ENCODE results near the gene SC5D.
A peak's percentile ranks its signal among the peaks of the same experiment; 100 is the strongest.

The SC5D gene

GRCh38 chr11:121292495-121293287 is at the start of gene SC5D:
Gene SC5D (plus strand): TSS chr11:121292771. CDS start chr11:121303376, 10,605 bp downstream.
- Histone ChIP-seq H3K36me3 (ENCODE audit: insufficient read depth, insufficient read length, low read length) (peaks cover 11% of the 10 kb centered on the region), H3K27me3 (ENCODE audit: insufficient read depth, insufficient read length) (no peaks in the 10 kb centered on the region), H3K4me3 (ENCODE audit: insufficient read length, low read depth) (peak within 1 kb of the TSS; percentile 93), H3K9me3 (ENCODE audit: insufficient read depth, low read length) (0 out of 2 replicates have a peak, but pooled peaks cover under 1% of the 10 kb centered on the region), H3K4me1 (ENCODE audit: insufficient read depth, insufficient read length) (no peaks in the 10 kb centered on the region), H3K9ac (ENCODE audit: insufficient read length, low read depth) (peak within 1 kb of the TSS; percentile 96)
- peak; percentile 86 for DNase-seq (ENCODE audit: low read depth, low spot score)
- TF ChIP-seq YY1 (IDR thresholded peaks at IDR 0.05; ENCODE audit: insufficient read depth, insufficient read length) (no peak), ZNF274 (IDR thresholded peaks at IDR 0.05; ENCODE audit: low read depth, low read length) (no peak), SUZ12 (IDR thresholded peaks at IDR 0.05; ENCODE audit: extremely low read depth, insufficient read depth, insufficient read length) (no peak)

- peaks cover 3% of the 10 kb centered on the region; the same call in 1 of the 2 replicates for H3K9me3 ChIP-seq (ENCODE audit: insufficient read depth, low read length)
- TF ChIP-seq ZNF274 (IDR thresholded peaks at IDR 0.05; ENCODE audit: low read depth, low read length) (no peak), SUZ12 (IDR thresholded peaks at IDR 0.05; ENCODE audit: extremely low read depth, insufficient read depth, insufficient read length) (no peak), YY1 (IDR thresholded peaks at IDR 0.05; ENCODE audit: insufficient read depth, insufficient read length) (no peak)
- H3K9ac ChIP-seq (ENCODE audit: insufficient read length, low read depth) = no peak overlapping the region
- DNase-seq (ENCODE audit: low read depth, low spot score) = no peak
- H3K4me3 ChIP-seq (ENCODE audit: insufficient read length, low read depth) = no peak overlapping the region
- peaks cover 3% of the 10 kb centered on the region for H3K4me1 ChIP-seq (ENCODE audit: insufficient read depth, insufficient read length)
- H3K27me3 ChIP-seq (ENCODE audit: insufficient read depth, insufficient read length) = no peaks in the 10 kb centered on the region
- H3K36me3 ChIP-seq (ENCODE audit: insufficient read depth, insufficient read length, low read length) = no peaks in the 10 kb centered on the region
Measured at GRCh38 chr11:121244884-121245283, 47.7 kb upstream of the SC5D start.

- TF ChIP-seq YY1 (IDR thresholded peaks at IDR 0.05; ENCODE audit: insufficient read depth, insufficient read length) = no peak
- TF ChIP-seq ZNF274 (IDR thresholded peaks at IDR 0.05; ENCODE audit: low read depth, low read length) = no peak
- no peak for TF ChIP-seq SUZ12 (IDR thresholded peaks at IDR 0.05; ENCODE audit: extremely low read depth, insufficient read depth, insufficient read length)
Measured at GRCh38 chr11:121246021-121246768, 46.4 kb upstream of the SC5D start.

GRCh38 chr11:121246769-121247035 is 45.9 kb upstream of the SC5D start:
- Histone ChIP-seq H3K9me3 (ENCODE audit: insufficient read depth, low read length) (peaks cover 3% of the 10 kb centered on the region; the same call in 1 of the 2 replicates), H3K9ac (ENCODE audit: insufficient read length, low read depth) (no peak overlapping the region), H3K4me3 (ENCODE audit: insufficient read length, low read depth) (no peak overlapping the region), H3K4me1 (ENCODE audit: insufficient read depth, insufficient read length) (no peaks in the 10 kb centered on the region), H3K27me3 (ENCODE audit: insufficient read depth, insufficient read length) (no peaks in the 10 kb centered on the region), H3K36me3 (ENCODE audit: insufficient read depth, insufficient read length, low read length) (no peaks in the 10 kb centered on the region)
- DNase-seq (ENCODE audit: low read depth, low spot score) = no peak
- TF ChIP-seq ZNF274 (IDR thresholded peaks at IDR 0.05; ENCODE audit: low read depth, low read length) (no peak), SUZ12 (IDR thresholded peaks at IDR 0.05; ENCODE audit: extremely low read depth, insufficient read depth, insufficient read length) (no peak), YY1 (IDR thresholded peaks at IDR 0.05; ENCODE audit: insufficient read depth, insufficient read length) (no peak)

More at GRCh38 chr11:121246021-121246768, 46.4 kb upstream of the SC5D start:
- DNase-seq (ENCODE audit: low read depth, low spot score) = no peak
- Histone ChIP-seq H3K36me3 (ENCODE audit: insufficient read depth, insufficient read length, low read length) (no peaks in the 10 kb centered on the region), H3K9me3 (ENCODE audit: insufficient read depth, low read length) (peaks cover 3% of the 10 kb centered on the region; the same call in 1 of the 2 replicates), H3K27me3 (ENCODE audit: insufficient read depth, insufficient read length) (no peaks in the 10 kb centered on the region), H3K4me1 (ENCODE audit: insufficient read depth, insufficient read length) (peaks cover 3% of the 10 kb centered on the region), H3K4me3 (ENCODE audit: insufficient read length, low read depth) (no peak overlapping the region), H3K9ac (ENCODE audit: insufficient read length, low read depth) (peak overlapping the region; percentile 10)

- no peak for DNase-seq (ENCODE audit: low read depth, low spot score)
- H3K9ac ChIP-seq (ENCODE audit: insufficient read length, low read depth) = no peak overlapping the region
- H3K27me3 ChIP-seq (ENCODE audit: insufficient read depth, insufficient read length) = no peaks in the 10 kb centered on the region
- H3K4me3 ChIP-seq (ENCODE audit: insufficient read length, low read depth) = no peak overlapping the region
- H3K9me3 ChIP-seq (ENCODE audit: insufficient read depth, low read length) = peaks cover 3% of the 10 kb centered on the region; the same call in 1 of the 2 replicates
- H3K36me3 ChIP-seq (ENCODE audit: insufficient read depth, insufficient read length, low read length) = no peaks in the 10 kb centered on the region
- no peaks in the 10 kb centered on the region for H3K4me1 ChIP-seq (ENCODE audit: insufficient read depth, insufficient read length)
- TF ChIP-seq ZNF274 (IDR thresholded peaks at IDR 0.05; ENCODE audit: low read depth, low read length) (no peak), SUZ12 (IDR thresholded peaks at IDR 0.05; ENCODE audit: extremely low read depth, insufficient read depth, insufficient read length) (no peak), YY1 (IDR thresholded peaks at IDR 0.05; ENCODE audit: insufficient read depth, insufficient read length) (no peak)
Measured at GRCh38 chr11:121248496-121248895, 44.1 kb upstream of the SC5D start.

GRCh38 chr11:121249039-121249663 is 43.4 kb upstream of the SC5D start:
- Histone ChIP-seq H3K27me3 (ENCODE audit: insufficient read depth, insufficient read length) (no peaks in the 10 kb centered on the region), H3K4me1 (ENCODE audit: insufficient read depth, insufficient read length) (no peaks in the 10 kb centered on the region), H3K9me3 (ENCODE audit: insufficient read depth, low read length) (peaks cover 3% of the 10 kb centered on the region; the same call in 1 of the 2 replicates), H3K36me3 (ENCODE audit: insufficient read depth, insufficient read length, low read length) (no peaks in the 10 kb centered on the region), H3K4me3 (ENCODE audit: insufficient read length, low read depth) (no peak overlapping the region), H3K9ac (ENCODE audit: insufficient read length, low read depth) (no peak overlapping the region)
- no peak for TF ChIP-seq SUZ12 (IDR thresholded peaks at IDR 0.05; ENCODE audit: extremely low read depth, insufficient read depth, insufficient read length)
- peak; percentile 44 for DNase-seq (ENCODE audit: low read depth, low spot score)

- H3K4me3 ChIP-seq (ENCODE audit: insufficient read length, low read depth) = no peak overlapping the region
- H3K27me3 ChIP-seq (ENCODE audit: insufficient read depth, insufficient read length) = no peaks in the 10 kb centered on the region
- H3K9ac ChIP-seq (ENCODE audit: insufficient read length, low read depth) = no peak overlapping the region
- H3K9me3 ChIP-seq (ENCODE audit: insufficient read depth, low read length) = peaks cover 3% of the 10 kb centered on the region; the same call in 1 of the 2 replicates
- no peaks in the 10 kb centered on the region for H3K4me1 ChIP-seq (ENCODE audit: insufficient read depth, insufficient read length)
- no peaks in the 10 kb centered on the region for H3K36me3 ChIP-seq (ENCODE audit: insufficient read depth, insufficient read length, low read length)
- DNase-seq (ENCODE audit: low read depth, low spot score) = no peak
- no peak for TF ChIP-seq ZNF274 (IDR thresholded peaks at IDR 0.05; ENCODE audit: low read depth, low read length)
- no peak for TF ChIP-seq YY1 (IDR thresholded peaks at IDR 0.05; ENCODE audit: insufficient read depth, insufficient read length)
- no peak for TF ChIP-seq SUZ12 (IDR thresholded peaks at IDR 0.05; ENCODE audit: extremely low read depth, insufficient read depth, insufficient read length)
Measured at GRCh38 chr11:121250843-121251242, 41.7 kb upstream of the SC5D start.

Data from NT2/D1 (cell line).